ENCODE measurements around the gene ATP6AP1. TPM values are rescaled to one million over a fixed set of nuclear protein-coding genes. Genes with fewer than 3 reads are reported as not detected.

Gene ATP6AP1, protein sequence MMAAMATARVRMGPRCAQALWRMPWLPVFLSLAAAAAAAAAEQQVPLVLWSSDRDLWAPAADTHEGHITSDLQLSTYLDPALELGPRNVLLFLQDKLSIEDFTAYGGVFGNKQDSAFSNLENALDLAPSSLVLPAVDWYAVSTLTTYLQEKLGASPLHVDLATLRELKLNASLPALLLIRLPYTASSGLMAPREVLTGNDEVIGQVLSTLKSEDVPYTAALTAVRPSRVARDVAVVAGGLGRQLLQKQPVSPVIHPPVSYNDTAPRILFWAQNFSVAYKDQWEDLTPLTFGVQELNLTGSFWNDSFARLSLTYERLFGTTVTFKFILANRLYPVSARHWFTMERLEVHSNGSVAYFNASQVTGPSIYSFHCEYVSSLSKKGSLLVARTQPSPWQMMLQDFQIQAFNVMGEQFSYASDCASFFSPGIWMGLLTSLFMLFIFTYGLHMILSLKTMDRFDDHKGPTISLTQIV
- total RNA-seq (2022) (107 and 112 TPM in 2 replicates), Bru-seq, nascent RNA (percentile 63 among the genes with signal in this experiment), BruChase-seq, experiment 1, labeled RNA remaining after a 2-hour chase (percentile 76 among the genes with signal in this experiment), BruChase-seq, experiment 2, labeled RNA remaining after a 6-hour chase (percentile 90 among the genes with signal in this experiment)
- long read RNA-seq, transcript ATP6AP1-201 (10 exons, 2,099 nt), result major isoform, 73 of 83 reads
- long read RNA-seq, partial matches to known transcripts, result 7 of 83 reads
- long read RNA-seq, other reads (novel, unspliced or antisense), result 3 of 83 reads

DNA sequence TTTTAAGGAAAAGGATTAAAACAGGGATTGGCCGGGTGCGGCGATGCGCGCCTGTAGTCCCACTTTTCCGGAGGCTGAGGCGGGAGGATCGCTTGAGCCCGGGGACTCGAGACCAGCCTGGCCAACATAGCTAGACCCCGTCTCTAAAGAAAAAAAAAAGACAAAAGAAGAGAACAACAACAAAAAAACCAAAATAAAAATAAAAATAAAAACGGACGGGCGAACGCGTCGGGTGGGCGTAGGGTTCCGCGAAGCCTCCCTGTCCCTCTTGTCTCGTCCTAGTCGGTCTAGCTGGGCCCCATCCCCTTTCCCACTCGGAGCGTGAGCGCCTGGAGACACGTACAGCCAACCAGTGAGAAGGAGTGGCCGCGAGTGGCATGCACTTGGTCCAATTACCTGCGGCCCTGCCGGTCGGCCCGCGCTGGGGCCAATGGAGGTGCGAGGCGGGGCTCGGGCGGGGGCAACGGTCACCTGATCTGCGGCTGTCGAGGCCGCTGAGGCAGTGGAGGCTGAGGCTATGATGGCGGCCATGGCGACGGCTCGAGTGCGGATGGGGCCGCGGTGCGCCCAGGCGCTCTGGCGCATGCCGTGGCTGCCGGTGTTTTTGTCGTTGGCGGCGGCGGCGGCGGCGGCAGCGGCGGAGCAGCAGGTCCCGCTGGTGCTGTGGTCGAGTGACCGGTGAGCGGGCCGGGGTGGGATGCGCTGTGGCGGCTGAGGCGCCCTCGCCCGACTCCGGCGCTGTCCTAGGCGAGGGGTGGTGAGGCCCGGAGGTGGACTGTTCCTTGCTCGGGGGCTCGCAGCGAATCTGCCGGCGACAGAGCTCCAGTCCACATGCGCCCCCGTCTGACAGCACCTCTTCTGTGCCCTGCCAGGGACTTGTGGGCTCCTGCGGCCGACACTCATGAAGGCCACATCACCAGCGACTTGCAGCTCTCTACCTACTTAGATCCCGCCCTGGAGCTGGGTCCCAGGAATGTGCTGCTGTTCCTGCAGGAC lies at the start of gene ATP6AP1:
Gene ATP6AP1 (plus strand): TSS at position 502 of the 996 bp plus-strand sequence. CDS start 16 bp downstream, at position 518.
- POLR2A ChIA-PET, result interaction anchor here (0.6 to 0.7 kb wide), 3 partner anchors 18 to 1095 kb away, joined by 3 to 4 read pairs (median 3); partner anchors contain the start of gene ZNF275
- peak; percentile 93 to 95 for DNase-seq
- H3K27ac Mint-ChIP-seq (ENCODE audit: unreplicated experiment), result peak within 1 kb of the TSS; percentile 84

DNA sequence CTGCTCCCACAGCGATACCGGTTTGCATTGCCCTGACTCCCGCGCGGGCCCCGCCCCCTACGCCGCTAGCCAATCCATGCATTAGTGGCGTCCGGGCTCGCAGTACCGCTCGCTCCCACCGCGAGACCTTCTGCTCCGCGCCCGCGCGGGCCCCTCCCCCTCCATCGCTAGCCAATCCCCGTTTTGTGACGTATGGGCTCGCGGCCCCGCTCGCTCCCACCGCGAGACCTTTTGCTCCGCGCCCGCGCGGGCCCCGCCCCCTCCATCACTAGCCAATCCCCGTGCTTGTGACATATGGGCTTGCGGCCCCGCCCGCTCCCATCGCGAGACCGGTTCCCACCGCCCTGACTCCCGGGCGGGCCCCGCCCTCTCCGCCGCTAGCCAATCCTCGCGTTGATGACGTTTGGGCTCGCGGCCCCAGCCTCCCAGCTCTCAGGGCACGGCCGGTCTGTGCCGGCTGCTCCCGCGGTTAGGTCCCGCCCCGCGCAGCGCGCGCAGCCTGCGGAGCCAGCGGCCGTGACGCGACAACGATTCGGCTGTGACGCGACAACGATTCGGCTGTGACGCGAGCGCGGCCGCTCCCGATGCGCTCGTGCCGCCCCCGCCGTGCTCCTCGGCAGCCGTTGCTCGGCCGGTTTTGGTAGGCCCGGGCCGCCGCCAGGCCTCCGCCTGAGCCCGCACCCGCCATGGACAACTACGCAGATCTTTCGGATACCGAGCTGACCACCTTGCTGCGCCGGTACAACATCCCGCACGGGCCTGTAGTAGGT lies 49.5 kb upstream of the ATP6AP1 start, which contains the start of gene EMD:
Gene EMD (plus strand): TSS at position 497 of the 770 bp plus-strand sequence. CDS start 190 bp downstream, at position 687.
- BruUV-seq (replicated peaks), result no TSS peak
- H3K27ac Mint-ChIP-seq (ENCODE audit: unreplicated experiment), result peak within 1 kb of the TSS; percentile 94
- no peaks in the 10 kb centered on the region for H3K27me3 Mint-ChIP-seq (ENCODE audit: insufficient read depth, unreplicated experiment)
- Histone ChIP-seq H3K4me3 (ENCODE audit: low read depth, low read length) (peak within 1 kb of the TSS; percentile 81), H3K9me3 (no peaks in the 10 kb centered on the region), H3K4me1 (no peaks in the 10 kb centered on the region; the same call in 1 of the 2 replicates), H3K27me3 (replicated peaks; ENCODE audit: control insufficient read depth, insufficient read depth, low read length) (no peaks in the 10 kb centered on the region), H3K36me3 (ENCODE audit: control insufficient read depth, insufficient read depth, low read length) (peaks cover 2% of the 10 kb centered on the region; the same call in 1 of the 2 replicates)
- POLR2A ChIA-PET, result interaction anchor here (0.6 to 1.5 kb wide), 5 partner anchors 8 to 162 kb away, joined by 3 to 15 read pairs (median 5); partner anchors contain the start of genes RPL10 and SLC10A3
- intact Hi-C loops (cut with micrococcal nuclease; ENCODE audit: unreplicated experiment), result loop anchor here (10.0 kb wide), 1 partner anchor 404 kb away; the partner anchor contains the start of genes HCFC1 and TMEM187
- peak; percentile 97 for DNase-seq
- H3K4me1 Mint-ChIP-seq (ENCODE audit: low read depth, unreplicated experiment), result peaks cover 6% of the 10 kb centered on the region
- TF ChIP-seq, protein P1, sequence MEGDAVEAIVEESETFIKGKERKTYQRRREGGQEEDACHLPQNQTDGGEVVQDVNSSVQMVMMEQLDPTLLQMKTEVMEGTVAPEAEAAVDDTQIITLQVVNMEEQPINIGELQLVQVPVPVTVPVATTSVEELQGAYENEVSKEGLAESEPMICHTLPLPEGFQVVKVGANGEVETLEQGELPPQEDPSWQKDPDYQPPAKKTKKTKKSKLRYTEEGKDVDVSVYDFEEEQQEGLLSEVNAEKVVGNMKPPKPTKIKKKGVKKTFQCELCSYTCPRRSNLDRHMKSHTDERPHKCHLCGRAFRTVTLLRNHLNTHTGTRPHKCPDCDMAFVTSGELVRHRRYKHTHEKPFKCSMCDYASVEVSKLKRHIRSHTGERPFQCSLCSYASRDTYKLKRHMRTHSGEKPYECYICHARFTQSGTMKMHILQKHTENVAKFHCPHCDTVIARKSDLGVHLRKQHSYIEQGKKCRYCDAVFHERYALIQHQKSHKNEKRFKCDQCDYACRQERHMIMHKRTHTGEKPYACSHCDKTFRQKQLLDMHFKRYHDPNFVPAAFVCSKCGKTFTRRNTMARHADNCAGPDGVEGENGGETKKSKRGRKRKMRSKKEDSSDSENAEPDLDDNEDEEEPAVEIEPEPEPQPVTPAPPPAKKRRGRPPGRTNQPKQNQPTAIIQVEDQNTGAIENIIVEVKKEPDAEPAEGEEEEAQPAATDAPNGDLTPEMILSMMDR (IDR thresholded peaks at IDR 0.05; ENCODE audit: insufficient read depth in 1 of 2, low read depth in 1 of 2, low read length in 1 of 2, severe bottlenecking in 1 of 2, unreplicated experiment in 1 of 2), result no peak
- H3K4me3 Mint-ChIP-seq (ENCODE audit: unreplicated experiment), result peak within 1 kb of the TSS; percentile 80
- CTCF ChIA-PET, result interaction anchor here (0.6 kb wide), 1 partner anchor 830 kb away, joined by 3 read pairs; no protein-coding TSS in a partner anchor
- H3K36me3 Mint-ChIP-seq (ENCODE audit: insufficient read depth, unreplicated experiment), result peaks cover 57% of the 10 kb centered on the region
- no peaks in the 10 kb centered on the region for H3K9me3 Mint-ChIP-seq (ENCODE audit: unreplicated experiment)

More for the DNA sequence above, at the start of gene ATP6AP1:
- intact Hi-C loops (cut with micrococcal nuclease; ENCODE audit: unreplicated experiment), result loop anchor here (1.0 kb wide), 1 partner anchor 17 kb away; the partner anchor contains the start of gene TAFAZZIN
- Mint-ChIP-seq H3K27me3 (ENCODE audit: insufficient read depth, unreplicated experiment) (no peaks in the 10 kb centered on the region), H3K4me1 (ENCODE audit: low read depth, unreplicated experiment) (peaks cover 14% of the 10 kb centered on the region), H3K4me3 (ENCODE audit: unreplicated experiment) (peak within 1 kb of the TSS; percentile 82), H3K36me3 (ENCODE audit: insufficient read depth, unreplicated experiment) (peaks cover 11% of the 10 kb centered on the region), H3K9me3 (ENCODE audit: unreplicated experiment) (no peaks in the 10 kb centered on the region)
- H3K4me1 ChIP-seq, result peaks cover 10% of the 10 kb centered on the region; the same call in 1 of the 2 replicates
- H3K4me3 ChIP-seq (ENCODE audit: low read depth, low read length), result peak within 1 kb of the TSS; percentile 73
- no TSS peak for BruUV-seq (replicated peaks)
- TF ChIP-seq, protein P1 (IDR thresholded peaks at IDR 0.05; ENCODE audit: insufficient read depth in 1 of 2, low read depth in 1 of 2, low read length in 1 of 2, severe bottlenecking in 1 of 2, unreplicated experiment in 1 of 2), result no peak
- H3K36me3 ChIP-seq (ENCODE audit: control insufficient read depth, insufficient read depth, low read length), result no peaks in the 10 kb centered on the region
- H3K27me3 ChIP-seq (replicated peaks; ENCODE audit: control insufficient read depth, insufficient read depth, low read length), result no peaks in the 10 kb centered on the region
- H3K9me3 ChIP-seq, result no peaks in the 10 kb centered on the region
- CTCF ChIA-PET, result interaction anchor here (0.7 kb wide), 1 partner anchor 97 kb away, joined by 3 read pairs; no protein-coding TSS in a partner anchor
